Measurements from ENCODE around the gene TBC1D1. TPM values are rescaled to one million over a fixed set of nuclear protein-coding genes. Genes with fewer than 3 reads are reported as not detected.

Gene TBC1D1
- polyA plus RNA-seq, 1 donor (not counting 4 experiments of a cell fraction or from before 2014, with no cell fraction given), result 32.5 TPM

DNA sequence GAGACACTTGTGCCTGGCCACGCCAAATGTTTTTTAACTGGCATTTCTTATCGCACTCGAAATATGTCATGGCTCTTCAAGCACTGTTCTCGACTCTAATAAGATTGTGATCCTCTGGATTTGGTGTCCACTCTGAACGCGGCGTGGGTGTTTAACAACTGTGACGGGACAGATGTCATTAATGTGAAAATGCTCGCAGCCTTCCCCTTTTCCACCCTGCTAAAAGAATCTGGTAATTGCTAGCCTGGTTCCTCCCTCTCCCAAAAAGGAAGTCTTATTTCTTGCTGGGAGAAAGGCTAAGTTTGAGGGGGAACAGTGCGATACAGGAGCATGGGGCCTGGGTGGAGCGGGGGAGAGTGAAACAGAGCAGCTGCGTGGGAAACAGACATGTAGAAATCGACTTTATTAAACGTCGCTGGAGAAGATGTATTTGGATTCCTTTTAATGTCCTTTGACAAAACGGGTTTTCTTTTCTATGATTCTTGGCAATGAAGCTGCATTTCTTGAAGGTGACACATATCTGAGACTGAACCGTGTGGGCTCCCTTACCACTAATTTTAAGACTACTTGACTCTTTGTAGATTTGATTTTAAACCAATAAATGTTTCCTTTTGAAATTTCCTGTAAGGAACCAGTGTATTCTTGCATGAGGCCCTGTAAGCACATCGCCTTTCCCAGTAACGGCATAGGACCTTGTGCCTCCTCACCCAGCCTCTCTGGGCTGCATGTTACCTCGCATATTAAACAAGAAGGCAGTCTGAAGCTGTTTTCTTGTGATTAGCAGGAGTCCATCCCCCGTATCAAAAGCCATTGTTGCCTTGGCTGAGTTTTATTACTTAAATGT is 17.8 kb downstream of the TBC1D1 start:
- no peak overlapping the region for H3K4me2 ChIP-seq (ENCODE audit: control insufficient read depth, extremely low read depth, insufficient read depth, low read depth, low read length)
- H3K9me3 ChIP-seq (ENCODE audit: control insufficient read depth, low read depth, low read length), result no peaks in the 10 kb centered on the region
- dilution Hi-C loops (cut with MboI; ENCODE audit: extremely low pct_ligation_motif_present, low sequenced_read_pairs), result no loop called here
- H3K4me1 ChIP-seq (ENCODE audit: control insufficient read depth, extremely low read depth, insufficient read depth, low read length), result no peaks in the 10 kb centered on the region
- H3K9ac ChIP-seq (ENCODE audit: control insufficient read depth, extremely low read depth, insufficient read depth, low read length), result no peak overlapping the region
- H3K4me3 ChIP-seq (ENCODE audit: control insufficient read depth in 2 of 3, extremely low read depth in 1 of 3, insufficient read depth in 2 of 3, low read depth in 1 of 3, low read length in 3 of 3), result no peak overlapping the region
- peaks cover 3% of the 10 kb centered on the region for H3K27me3 ChIP-seq (ENCODE audit: control insufficient read depth, extremely low read depth, insufficient read depth, low read length)
- FAIRE-seq (no peak), DNase-seq (ENCODE audit: low read depth, low spot score) (no peak)
- no peak for TF ChIP-seq EZH2 (IDR thresholded peaks at IDR 0.05; ENCODE audit: low read length)
- TF ChIP-seq, protein P1, sequence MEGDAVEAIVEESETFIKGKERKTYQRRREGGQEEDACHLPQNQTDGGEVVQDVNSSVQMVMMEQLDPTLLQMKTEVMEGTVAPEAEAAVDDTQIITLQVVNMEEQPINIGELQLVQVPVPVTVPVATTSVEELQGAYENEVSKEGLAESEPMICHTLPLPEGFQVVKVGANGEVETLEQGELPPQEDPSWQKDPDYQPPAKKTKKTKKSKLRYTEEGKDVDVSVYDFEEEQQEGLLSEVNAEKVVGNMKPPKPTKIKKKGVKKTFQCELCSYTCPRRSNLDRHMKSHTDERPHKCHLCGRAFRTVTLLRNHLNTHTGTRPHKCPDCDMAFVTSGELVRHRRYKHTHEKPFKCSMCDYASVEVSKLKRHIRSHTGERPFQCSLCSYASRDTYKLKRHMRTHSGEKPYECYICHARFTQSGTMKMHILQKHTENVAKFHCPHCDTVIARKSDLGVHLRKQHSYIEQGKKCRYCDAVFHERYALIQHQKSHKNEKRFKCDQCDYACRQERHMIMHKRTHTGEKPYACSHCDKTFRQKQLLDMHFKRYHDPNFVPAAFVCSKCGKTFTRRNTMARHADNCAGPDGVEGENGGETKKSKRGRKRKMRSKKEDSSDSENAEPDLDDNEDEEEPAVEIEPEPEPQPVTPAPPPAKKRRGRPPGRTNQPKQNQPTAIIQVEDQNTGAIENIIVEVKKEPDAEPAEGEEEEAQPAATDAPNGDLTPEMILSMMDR (optimal IDR thresholded peaks at IDR 0.05 in 1 of 3, IDR thresholded peaks at IDR 0.05 in 1 of 3, conservative IDR thresholded peaks at IDR 0.05 in 1 of 3; ENCODE audit: extremely low read depth in 1 of 3, insufficient read depth in 2 of 3, low read length in 3 of 3), result no peak
- no peaks in the 10 kb centered on the region for H4K20me1 ChIP-seq (ENCODE audit: control insufficient read depth, extremely low read depth, insufficient read depth, low read length)
- no peaks in the 10 kb centered on the region for H3K36me3 ChIP-seq (ENCODE audit: control insufficient read depth in 2 of 2, extremely low read depth in 1 of 2, insufficient read depth in 2 of 2, low read length in 2 of 2)
- no peaks in the 10 kb centered on the region for H3K9me1 ChIP-seq (ENCODE audit: control insufficient read depth, extremely low read depth, insufficient read depth, low read length)
- no peaks in the 10 kb centered on the region for H3K79me2 ChIP-seq (ENCODE audit: control insufficient read depth, insufficient read depth, low read length)
- H2AFZ ChIP-seq (ENCODE audit: control insufficient read depth, low read length), result no peak overlapping the region
- no peak overlapping the region for H3K27ac ChIP-seq (ENCODE audit: control insufficient read depth, insufficient read depth, low read length)

DNA sequence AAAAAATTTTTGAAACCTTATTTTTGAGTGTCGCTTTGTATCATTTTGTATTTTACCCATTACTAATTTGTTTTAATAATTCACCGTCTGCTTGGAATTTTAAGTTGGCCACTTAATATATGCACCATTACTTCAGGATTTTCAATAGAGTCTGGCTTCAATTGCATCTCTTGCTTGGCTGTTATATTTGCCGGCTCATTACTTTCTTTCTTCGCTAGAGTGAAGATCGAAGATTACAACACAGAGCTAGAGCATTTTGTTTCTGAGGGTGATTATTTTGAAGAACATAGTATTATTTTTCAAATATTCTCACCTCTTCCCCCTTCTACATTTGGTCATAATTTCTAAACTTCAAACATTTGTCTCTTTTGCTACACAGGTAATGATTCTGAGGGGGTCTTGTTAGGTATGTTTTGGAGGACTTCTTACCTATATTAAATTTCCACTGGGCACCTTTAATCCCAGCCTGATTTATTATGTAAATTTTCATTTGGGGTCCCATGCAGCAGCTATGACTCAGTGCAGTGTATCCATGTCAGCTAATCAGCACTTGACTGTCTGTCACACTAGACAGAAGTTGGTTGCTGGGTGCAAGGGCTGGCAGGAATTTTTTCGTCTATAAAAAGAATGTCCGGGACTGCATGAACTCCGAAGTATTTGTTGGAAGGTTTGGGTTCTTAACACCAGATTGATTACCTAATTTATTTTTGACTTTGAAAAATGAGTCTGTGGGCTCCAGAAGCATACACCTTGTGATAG is 18.6 kb downstream of the TBC1D1 start:
- FAIRE-seq, result no peak
- Histone ChIP-seq H3K4me3 (ENCODE audit: control insufficient read depth in 2 of 3, extremely low read depth in 1 of 3, insufficient read depth in 2 of 3, low read depth in 1 of 3, low read length in 3 of 3) (no peak overlapping the region), H3K9me3 (ENCODE audit: control insufficient read depth, low read depth, low read length) (no peaks in the 10 kb centered on the region), H3K9me1 (ENCODE audit: control insufficient read depth, extremely low read depth, insufficient read depth, low read length) (no peaks in the 10 kb centered on the region), H3K79me2 (ENCODE audit: control insufficient read depth, insufficient read depth, low read length) (no peaks in the 10 kb centered on the region), H3K27me3 (ENCODE audit: control insufficient read depth, extremely low read depth, insufficient read depth, low read length) (peaks cover 3% of the 10 kb centered on the region), H2AFZ (ENCODE audit: control insufficient read depth, low read length) (no peak overlapping the region), H3K4me1 (ENCODE audit: control insufficient read depth, extremely low read depth, insufficient read depth, low read length) (no peaks in the 10 kb centered on the region), H3K27ac (ENCODE audit: control insufficient read depth, insufficient read depth, low read length) (no peak overlapping the region), H3K36me3 (ENCODE audit: control insufficient read depth in 2 of 2, extremely low read depth in 1 of 2, insufficient read depth in 2 of 2, low read length in 2 of 2) (no peaks in the 10 kb centered on the region), H3K4me2 (ENCODE audit: control insufficient read depth, extremely low read depth, insufficient read depth, low read depth, low read length) (no peak overlapping the region), H4K20me1 (ENCODE audit: control insufficient read depth, extremely low read depth, insufficient read depth, low read length) (no peaks in the 10 kb centered on the region), H3K9ac (ENCODE audit: control insufficient read depth, extremely low read depth, insufficient read depth, low read length) (no peak overlapping the region)
- DNase-seq (ENCODE audit: low read depth, low spot score), result no peak
- dilution Hi-C loops (cut with MboI; ENCODE audit: extremely low pct_ligation_motif_present, low sequenced_read_pairs), result no loop called here
- TF ChIP-seq, protein P1 (optimal IDR thresholded peaks at IDR 0.05 in 1 of 3, IDR thresholded peaks at IDR 0.05 in 1 of 3, conservative IDR thresholded peaks at IDR 0.05 in 1 of 3; ENCODE audit: extremely low read depth in 1 of 3, insufficient read depth in 2 of 3, low read length in 3 of 3), result no peak
- no peak for TF ChIP-seq EZH2 (IDR thresholded peaks at IDR 0.05; ENCODE audit: low read length)

All from keratinocyte (primary cell).